ENCODE results near the gene LMBR1. TPM values are rescaled to one million over a fixed set of nuclear protein-coding genes. Genes with fewer than 3 reads are reported as not detected.

Gene LMBR1
- total and polyA plus RNA-seq, 2 donors (not counting 1 experiment from before 2014, with no cell fraction given), result 19.7 to 85.2 TPM

DNA sequence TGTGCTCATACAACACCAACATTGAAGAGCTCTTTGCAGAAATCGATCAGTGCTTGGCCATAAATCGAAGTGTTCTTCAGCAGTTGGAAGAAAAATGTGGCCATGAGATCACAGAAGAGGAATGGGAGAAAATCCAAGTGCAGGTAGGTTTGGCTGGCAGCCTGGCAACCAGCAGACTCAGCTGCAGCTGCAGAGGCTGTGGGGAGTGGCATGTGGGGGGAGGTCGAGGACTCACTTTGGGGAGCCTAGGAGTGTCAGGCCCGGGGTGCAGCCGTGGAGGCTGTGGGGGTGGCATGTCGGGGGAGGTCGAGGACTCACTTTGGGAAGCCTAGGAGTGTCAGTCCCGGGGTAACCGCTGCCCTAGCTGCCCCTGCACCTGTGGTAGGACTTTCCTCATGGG, 217.3 kb downstream of the LMBR1 start:
- Histone ChIP-seq H3K27me3 (replicated peaks in 1 of 4; ENCODE audit: control extremely low read depth in 1 of 4, control insufficient read depth in 3 of 4, insufficient read depth in 4 of 4, low read length in 3 of 4) (no peaks in the 10 kb centered on the region), H3K36me3 (replicated peaks in 1 of 2; ENCODE audit: control extremely low read depth in 1 of 2, control insufficient read depth in 1 of 2, extremely low read depth in 1 of 2, insufficient read depth in 2 of 2, low read length in 1 of 2) (peaks cover 2 to 20% of the 10 kb centered on the region in 2 experiments), H2AFZ (ENCODE audit: insufficient read depth, low read depth, low read length, poor library complexity, severe bottlenecking) (no peak overlapping the region), H3K4me1 (ENCODE audit: control insufficient read depth in 2 of 2, insufficient read depth in 2 of 2, low read length in 2 of 2) (no peaks in the 10 kb centered on the region), H3K9ac (ENCODE audit: low read length) (no peak overlapping the region), H3K79me2 (ENCODE audit: control insufficient read depth, insufficient read depth, low read length) (no peaks in the 10 kb centered on the region), H4K20me1 (ENCODE audit: control insufficient read depth, insufficient read depth, low read length, poor library complexity, severe bottlenecking) (no peaks in the 10 kb centered on the region), H3K4me2 (replicated peaks; ENCODE audit: low read depth, low read length, poor library complexity, severe bottlenecking) (no peak overlapping the region), H3K27ac (ENCODE audit: low read length in 2 of 2) (no peak overlapping the region), H3K9me3 (ENCODE audit: control extremely low read depth in 1 of 3, control insufficient read depth in 2 of 3, insufficient read depth in 1 of 3, low read length in 2 of 3) (no peaks in the 10 kb centered on the region), H3K4me3 (ENCODE audit: control extremely low read depth in 1 of 5, extremely low read depth in 1 of 5, insufficient read depth in 1 of 5, low read depth in 2 of 5, low read length in 4 of 5) (no peak overlapping the region)
- TF ChIP-seq, protein P1, sequence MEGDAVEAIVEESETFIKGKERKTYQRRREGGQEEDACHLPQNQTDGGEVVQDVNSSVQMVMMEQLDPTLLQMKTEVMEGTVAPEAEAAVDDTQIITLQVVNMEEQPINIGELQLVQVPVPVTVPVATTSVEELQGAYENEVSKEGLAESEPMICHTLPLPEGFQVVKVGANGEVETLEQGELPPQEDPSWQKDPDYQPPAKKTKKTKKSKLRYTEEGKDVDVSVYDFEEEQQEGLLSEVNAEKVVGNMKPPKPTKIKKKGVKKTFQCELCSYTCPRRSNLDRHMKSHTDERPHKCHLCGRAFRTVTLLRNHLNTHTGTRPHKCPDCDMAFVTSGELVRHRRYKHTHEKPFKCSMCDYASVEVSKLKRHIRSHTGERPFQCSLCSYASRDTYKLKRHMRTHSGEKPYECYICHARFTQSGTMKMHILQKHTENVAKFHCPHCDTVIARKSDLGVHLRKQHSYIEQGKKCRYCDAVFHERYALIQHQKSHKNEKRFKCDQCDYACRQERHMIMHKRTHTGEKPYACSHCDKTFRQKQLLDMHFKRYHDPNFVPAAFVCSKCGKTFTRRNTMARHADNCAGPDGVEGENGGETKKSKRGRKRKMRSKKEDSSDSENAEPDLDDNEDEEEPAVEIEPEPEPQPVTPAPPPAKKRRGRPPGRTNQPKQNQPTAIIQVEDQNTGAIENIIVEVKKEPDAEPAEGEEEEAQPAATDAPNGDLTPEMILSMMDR (IDR thresholded peaks at IDR 0.05), result no peak
- no peak for TF ChIP-seq EZH2 (IDR thresholded peaks at IDR 0.05; ENCODE audit: borderline replicate concordance, insufficient read depth, low read depth, low read length, poor library complexity, severe bottlenecking)
- DNase-seq, result no peak
- Mint-ChIP-seq H3K9me3 (ENCODE audit: insufficient read depth) (no peaks in the 10 kb centered on the region), H3K4me1 (no peaks in the 10 kb centered on the region), H3K27ac (no peak overlapping the region), H3K4me3 (no peak overlapping the region), H3K27me3 (no peaks in the 10 kb centered on the region)
- intact Hi-C loops (cut with micrococcal nuclease), result no loop called here
- ChIA-PET POLR2A (no interaction called here), CTCF (no interaction called here)
- ATAC-seq (ENCODE audit: low read depth), result no peak
- 88% methylated on average over 9 of the region's 9 CpGs for WGBS (ENCODE audit: insufficient coverage)

DNA sequence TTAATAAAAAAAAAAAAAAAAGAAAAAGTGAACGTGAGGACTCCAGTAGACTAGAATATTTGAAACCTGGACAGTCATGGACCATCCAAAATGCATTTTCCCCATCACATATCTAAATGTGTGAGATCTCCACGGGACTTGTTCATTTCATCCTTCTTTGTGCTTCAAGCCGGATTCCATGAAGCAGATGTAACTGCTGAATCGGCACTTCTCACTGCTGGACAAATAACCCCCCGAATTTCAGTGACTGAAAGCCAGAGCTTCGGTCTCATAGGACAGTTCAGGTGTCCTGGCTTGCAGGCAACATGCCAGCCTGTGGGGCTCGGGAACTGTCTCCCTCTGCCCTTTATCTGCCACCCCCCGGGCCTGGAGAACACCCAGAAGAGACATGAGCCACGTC, 219.1 kb downstream of the LMBR1 start:
- no peaks in the 10 kb centered on the region for H3K4me1 Mint-ChIP-seq
- intact Hi-C loops (cut with micrococcal nuclease), result no loop called here
- CTCF ChIA-PET, result no interaction called here
- H3K4me3 Mint-ChIP-seq, result no peak overlapping the region
- POLR2A ChIA-PET, result no interaction called here
- H3K27ac Mint-ChIP-seq, result no peak overlapping the region
- no peaks in the 10 kb centered on the region for H3K9me3 ChIP-seq (ENCODE audit: control extremely low read depth in 1 of 3, control insufficient read depth in 2 of 3, insufficient read depth in 1 of 3, low read length in 2 of 3)
- no peak overlapping the region for H3K27ac ChIP-seq (ENCODE audit: low read length in 2 of 2)
- 99% methylated on average over 7 of the region's 9 CpGs for WGBS (ENCODE audit: insufficient coverage)
- no peaks in the 10 kb centered on the region for H4K20me1 ChIP-seq (ENCODE audit: control insufficient read depth, insufficient read depth, low read length, poor library complexity, severe bottlenecking)
- H3K27me3 ChIP-seq (replicated peaks in 1 of 4; ENCODE audit: control extremely low read depth in 1 of 4, control insufficient read depth in 3 of 4, insufficient read depth in 4 of 4, low read length in 3 of 4), result no peaks in the 10 kb centered on the region
- no peaks in the 10 kb centered on the region for H3K9me3 Mint-ChIP-seq (ENCODE audit: insufficient read depth)
- H3K4me2 ChIP-seq (replicated peaks; ENCODE audit: low read depth, low read length, poor library complexity, severe bottlenecking), result no peak overlapping the region
- no peak for TF ChIP-seq EZH2 (IDR thresholded peaks at IDR 0.05; ENCODE audit: borderline replicate concordance, insufficient read depth, low read depth, low read length, poor library complexity, severe bottlenecking)
- TF ChIP-seq, protein P1 (IDR thresholded peaks at IDR 0.05), result no peak
- H2AFZ ChIP-seq (ENCODE audit: insufficient read depth, low read depth, low read length, poor library complexity, severe bottlenecking), result no peak overlapping the region
- no peaks in the 10 kb centered on the region for H3K27me3 Mint-ChIP-seq
- H3K9ac ChIP-seq (ENCODE audit: low read length), result no peak overlapping the region
- peaks cover 2 to 15% of the 10 kb centered on the region in 2 experiments for H3K36me3 ChIP-seq (replicated peaks in 1 of 2; ENCODE audit: control extremely low read depth in 1 of 2, control insufficient read depth in 1 of 2, extremely low read depth in 1 of 2, insufficient read depth in 2 of 2, low read length in 1 of 2)
- no peaks in the 10 kb centered on the region for H3K4me1 ChIP-seq (ENCODE audit: control insufficient read depth in 2 of 2, insufficient read depth in 2 of 2, low read length in 2 of 2)
- DNase-seq, result no peak
- no peak for ATAC-seq (ENCODE audit: low read depth)
- no peaks in the 10 kb centered on the region for H3K79me2 ChIP-seq (ENCODE audit: control insufficient read depth, insufficient read depth, low read length)
- no peak overlapping the region for H3K4me3 ChIP-seq (ENCODE audit: control extremely low read depth in 1 of 5, extremely low read depth in 1 of 5, insufficient read depth in 1 of 5, low read depth in 2 of 5, low read length in 4 of 5)
